Medulla oblongata (tissue), 1 donor: ENCODE data around the gene PITX1.
A peak's percentile ranks its signal among the peaks of the same experiment; 100 is the strongest.
"Not testable (repeated sequence)": the region's sequence is repeated elsewhere in the genome, so short reads cannot be mapped to it uniquely, and the experiment has no call there.

ENCODE experiments used
- DNase-seq: peaks from one replicate; pipeline ENCODE4 v3.0.0-alpha.2; 2015; ENCODE audit errors: extremely low spot score

PITX1 gene

DNA sequence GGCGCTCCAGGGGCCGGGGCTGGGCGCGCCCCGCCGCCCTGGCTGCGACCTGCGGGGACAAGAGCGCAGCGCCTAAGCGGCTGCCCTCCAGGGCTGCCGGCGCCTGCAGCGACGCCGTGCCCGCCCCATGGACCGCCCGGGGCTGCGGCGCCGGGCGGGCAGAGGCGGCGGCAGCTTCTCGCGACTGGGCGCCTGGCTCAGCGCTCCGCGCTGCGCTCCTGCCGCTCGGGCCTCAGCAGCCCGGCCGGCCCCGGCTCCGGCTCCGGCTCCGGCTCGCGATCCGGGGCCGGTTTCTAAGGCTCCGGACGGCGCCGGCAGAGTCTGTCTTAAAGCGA, at the start of gene PITX1:
PITX1 (minus strand) TSS at position 328 of the 335 bp plus-strand sequence. CDS start 347 bp downstream, outside the sequence.
- DNase-seq = no peak

DNA sequence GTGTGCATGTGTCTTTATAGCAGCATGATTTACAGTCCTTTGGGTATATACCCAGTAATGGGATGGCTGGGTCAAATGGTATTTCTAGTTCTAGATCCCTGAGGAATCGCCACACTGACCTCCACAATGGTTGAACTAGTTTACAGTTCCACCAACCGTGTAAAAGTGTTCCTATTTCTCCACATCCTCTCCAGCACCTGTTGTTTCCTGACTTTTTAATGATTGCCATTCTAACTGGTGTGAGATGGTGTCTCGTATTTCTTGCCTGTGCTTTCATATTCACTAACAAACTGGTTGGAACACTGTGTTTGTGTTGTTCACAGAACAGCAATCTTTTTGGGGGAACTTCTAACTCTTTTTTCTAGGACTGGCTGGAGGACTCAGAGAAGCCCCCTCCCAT, 49.3 kb upstream of the PITX1 start:
- not testable (repeated sequence) for DNase-seq

DNA sequence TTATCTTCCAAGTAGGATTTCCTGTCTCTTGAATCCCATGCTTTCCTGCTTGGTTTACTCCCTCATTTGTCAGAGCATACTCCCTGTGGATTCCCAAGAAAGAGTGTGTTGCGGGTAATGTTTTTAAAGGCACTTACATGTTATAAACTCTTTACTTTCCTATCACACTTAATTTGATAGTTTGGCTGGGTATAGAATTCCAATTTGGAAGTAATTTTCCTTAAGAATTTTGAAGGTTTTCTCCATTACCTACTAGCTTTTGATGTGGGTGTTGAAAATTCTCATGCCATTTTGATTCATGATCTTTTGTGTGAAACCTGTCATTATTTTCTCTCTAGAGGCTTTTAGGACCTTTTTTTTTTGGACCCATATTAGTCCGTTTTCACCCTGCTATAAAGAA, 47.2 kb upstream of the PITX1 start:
- no peak for DNase-seq

DNA sequence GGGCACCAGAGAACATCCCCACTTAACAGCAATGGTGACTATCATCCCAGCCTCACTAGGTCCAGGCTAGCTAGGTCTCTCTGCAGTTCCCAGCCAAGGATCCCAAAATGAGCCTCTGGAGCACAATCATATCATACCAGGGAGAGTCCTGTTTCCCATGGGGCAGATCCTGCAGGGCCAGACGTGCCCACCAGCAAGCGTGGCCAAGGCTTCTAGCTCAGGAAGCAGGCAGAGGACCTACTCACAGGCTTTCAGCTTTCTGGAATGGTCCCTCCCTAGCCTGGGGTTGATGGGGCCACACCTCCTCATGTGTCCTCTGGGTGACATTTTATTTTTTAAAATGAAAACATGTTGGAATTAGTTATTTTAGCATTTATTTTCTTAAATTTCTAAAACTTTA, 45.7 kb upstream of the PITX1 start:
- no peak for DNase-seq

DNA sequence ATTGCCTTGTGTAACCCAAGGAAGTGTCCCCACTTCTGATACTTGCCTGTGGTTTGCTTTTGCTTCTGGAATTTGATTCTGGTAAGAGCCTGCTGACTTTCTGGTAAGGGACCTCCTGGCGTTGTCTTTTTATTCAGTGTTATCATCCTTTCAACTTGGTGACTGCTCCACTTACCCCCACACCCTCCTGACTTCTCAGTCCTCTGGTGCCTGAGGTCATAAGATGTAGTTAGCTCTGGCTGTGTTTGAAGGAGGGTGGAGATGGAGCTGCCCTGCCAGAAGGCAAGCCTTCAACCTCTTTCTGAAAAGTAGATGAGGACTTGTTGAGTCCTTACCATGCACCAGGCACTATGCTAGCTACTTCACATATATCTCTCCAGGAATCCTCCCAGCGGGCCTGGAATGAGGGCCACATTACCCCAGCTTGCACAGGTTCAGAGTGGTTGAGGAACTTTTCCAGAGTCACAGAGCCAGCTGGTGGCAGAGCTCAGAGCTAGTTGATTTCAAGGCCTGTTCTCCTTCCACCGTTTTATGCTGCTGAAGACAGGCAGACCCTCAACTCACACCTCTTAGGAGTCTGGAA, 45.2 kb upstream of the PITX1 start:
- no peak for DNase-seq

DNA sequence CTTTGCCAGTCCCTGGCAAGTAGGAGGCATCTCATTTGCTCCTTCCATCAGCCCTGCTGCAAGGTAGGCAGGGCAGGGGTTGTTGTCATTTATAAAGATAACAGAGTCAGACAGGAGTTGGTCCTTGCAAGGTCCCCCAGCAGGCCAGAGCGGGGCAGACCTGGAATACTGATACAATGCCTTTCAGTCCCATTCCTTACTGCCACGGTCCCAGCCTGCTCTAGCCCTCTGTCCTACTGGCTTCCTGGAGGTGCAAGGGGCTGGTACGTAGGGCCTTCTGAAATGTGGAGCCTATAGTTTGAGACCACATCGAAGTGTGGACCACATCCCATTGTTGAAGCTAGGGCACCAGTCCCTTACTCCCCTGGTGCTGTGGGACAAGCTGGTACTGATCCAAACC, 42.8 kb upstream of the PITX1 start:
- no peak for DNase-seq

DNA sequence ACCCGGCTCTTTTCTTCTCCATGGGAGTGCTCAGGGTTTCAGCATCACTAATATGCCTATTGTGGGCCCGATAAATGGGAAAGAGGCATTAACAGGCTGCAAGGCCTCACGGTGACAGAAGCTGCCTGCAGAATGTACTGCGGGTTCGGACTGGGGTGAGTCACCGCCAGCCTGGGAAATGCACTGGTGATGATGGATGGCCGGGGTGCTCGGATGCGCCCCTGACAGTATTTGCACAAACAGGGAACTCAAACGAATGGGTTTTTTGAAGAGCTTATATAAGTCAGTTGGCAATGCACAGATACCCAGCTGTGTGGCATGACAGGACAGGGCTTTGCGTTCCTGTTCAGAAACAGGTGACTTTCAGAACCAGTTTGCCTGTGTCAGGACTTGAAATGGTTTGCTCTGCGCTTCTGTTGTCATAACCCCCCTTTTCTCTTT, 42.0 kb upstream of the PITX1 start:
- no peak for DNase-seq

DNA sequence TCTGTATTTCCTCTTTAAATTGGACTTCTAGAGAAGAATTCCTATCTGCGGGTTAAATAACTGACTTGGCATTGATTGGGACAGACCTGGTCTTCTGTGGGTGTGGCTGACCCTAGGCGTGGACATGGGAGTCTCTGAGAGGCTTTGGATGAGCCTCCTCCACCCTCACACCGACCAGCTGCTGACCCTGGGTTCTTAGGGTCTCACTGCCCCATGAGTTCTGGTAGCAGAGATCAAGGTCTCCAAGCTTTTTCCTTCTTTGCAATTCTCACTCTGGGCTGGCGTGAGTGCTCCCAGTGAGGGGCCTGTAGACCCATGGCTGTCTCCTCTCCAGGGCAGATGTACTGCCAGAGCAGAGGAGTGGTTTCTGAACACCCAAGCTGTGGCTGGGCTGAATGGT, 41.6 kb upstream of the PITX1 start:
- DNase-seq = no peak

DNA sequence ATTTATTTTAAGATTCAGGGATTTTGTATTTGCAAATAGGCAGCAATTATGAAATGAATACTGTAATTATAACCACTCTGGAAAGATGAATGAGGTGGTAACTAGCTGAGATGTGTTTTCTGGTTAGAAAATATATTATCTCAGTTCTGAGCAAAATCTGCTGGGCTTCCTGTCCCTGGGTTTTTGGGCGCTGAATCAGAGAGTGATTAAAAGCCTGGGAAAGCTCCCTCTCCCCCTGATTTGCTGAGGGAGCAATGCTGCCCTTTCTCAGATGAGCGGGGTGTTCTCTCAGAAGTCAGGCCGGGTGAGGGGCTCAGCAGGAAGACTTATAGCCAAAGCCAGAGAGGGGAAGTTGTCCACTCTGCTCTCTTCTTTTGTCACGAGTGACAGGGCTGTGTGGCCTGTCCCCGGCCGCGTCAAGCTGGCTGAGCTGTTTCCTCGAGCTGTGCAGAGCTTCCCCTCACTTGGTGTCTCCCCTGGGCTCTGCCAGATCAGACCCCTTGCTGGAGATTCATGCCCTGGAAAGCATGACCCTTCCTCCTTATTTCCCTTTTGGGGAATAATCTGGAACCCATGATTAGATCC, 39.8 kb upstream of the PITX1 start:
- DNase-seq = peak; percentile 4

DNA sequence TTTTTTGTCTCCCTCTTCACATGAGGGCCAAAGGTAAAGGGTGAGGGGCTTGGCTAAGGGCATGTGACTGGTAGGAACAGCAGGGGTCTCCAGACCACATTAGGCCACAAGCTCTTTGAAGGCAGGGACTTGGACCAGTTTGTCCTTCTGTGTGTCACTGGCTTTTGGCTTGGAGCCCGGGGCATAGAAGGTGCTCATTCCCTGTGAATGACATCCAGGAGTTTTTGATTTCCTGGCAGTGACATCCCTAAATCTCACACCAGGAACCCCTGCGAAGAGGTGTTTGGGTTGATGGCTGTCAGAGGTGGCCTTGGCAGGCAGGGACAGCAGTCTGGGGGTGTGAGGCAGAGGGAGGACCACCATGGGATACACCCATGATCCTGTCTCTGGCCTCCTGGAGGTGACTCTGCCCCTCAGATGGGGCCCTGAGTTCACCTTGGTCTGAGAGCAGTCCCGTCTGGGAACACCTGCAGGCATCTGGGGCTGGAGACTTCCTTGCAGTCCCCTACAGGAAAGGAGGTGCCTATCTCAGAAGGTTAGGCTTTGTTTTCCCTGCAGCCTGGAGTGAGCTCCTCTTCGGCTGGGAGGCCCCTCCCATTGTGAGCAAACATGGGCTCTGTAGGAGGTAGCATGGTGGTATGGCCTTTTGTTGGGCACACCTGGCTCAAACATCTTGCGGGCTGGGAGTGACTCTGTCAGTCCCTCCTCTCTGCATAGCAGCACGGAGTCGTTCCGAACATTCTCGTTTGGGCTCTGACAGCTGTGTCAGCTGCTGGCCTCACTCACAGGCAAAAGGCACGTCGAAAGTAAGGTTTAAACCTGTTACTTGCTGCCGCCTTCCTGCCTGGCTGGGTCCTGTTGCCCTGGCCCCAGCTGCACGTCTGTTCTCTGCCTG, 38.6 kb upstream of the PITX1 start:
- DNase-seq = no peak

DNA sequence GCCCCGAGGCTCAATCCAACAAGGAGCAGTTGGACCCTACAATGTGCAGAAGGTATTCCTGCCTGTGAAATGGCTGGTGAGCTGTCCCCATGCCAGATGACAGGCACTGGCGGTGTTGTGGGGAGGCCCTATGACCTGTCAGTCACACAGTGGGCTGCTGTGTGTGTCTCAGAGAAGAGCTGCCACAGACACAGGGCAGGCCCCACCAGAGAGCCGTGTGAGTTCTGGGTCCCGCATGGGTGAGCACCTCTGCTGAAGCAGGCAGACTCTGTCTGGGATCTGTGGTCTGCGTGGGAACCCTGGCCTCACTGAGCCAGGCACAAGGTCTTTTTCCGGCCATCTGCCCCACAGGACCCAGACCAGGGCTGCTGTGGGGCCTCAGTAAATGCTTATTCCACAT, 37.3 kb upstream of the PITX1 start:
- DNase-seq = no peak

DNA sequence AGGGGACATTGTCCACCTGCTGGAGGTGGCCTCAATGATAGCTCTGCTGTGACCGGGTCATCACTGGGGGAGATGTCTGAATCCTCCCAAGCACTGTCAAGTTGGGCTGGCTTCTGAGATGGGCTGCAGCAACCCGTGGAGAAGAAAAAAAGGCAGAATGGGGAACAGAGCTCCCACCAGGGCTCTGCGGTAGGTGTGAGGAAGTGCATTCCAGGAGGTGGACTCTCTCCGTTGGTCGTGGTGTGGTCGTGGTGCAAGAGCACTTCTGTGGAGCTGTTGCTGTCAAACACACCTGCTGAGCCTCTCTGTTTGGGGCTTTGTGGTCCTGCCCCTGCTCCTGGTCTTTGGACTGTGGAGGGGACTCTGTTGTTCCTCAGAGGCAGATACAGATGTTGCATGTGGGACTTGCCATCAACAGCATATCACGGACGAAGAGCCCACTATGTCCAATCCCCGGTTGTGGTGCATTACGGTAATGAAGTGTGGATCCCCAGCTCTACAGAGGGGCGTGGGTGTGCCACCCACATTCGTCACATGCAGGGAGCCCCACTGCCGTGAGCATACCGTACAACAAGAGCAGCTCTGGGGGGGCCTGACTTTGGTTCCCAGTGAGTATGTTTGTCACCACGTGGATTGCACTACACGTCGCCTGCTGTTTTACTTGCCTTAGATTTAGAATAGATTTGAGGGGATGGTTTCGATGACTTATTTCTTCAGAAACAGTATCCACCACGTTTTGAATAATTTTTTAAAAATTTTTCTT, 36.0 kb upstream of the PITX1 start:
- DNase-seq = no peak

DNA sequence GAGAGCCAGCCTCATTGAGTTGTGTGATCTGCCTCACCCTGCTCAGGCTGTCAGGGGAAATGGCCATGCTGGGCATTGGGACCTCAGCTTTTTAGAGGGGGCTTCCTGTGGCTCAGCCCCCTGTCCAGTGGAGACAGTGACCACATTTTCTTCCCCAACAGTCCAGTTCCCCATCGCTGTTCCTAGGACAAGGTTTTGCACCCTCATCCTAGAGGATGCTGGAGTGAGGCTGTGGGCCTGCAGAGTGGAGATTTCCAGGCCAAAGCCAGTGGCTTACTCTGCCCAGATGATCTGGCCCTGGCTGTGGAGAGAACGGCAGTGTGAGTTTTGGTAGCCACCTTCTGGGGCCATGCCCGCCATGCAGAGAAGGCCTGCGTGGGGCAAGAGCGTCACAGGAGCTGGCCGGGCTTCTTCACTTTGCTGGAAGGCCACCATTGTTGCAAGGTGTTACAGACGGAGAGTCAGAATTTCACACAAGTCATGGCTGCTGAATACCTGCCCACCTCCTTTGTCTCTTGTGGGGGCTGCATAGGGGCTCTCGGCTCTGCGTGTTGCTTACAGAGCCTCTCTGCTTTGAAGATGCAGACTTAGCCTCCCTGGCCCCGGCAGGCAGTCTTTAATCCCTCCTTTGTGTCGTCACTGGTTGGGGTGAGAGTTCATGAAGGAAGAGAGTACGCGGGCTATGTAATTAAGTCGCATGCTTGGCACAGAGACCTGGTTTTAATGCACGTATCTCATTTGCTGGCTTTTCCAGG, 35.2 kb upstream of the PITX1 start:
- DNase-seq = no peak

DNA sequence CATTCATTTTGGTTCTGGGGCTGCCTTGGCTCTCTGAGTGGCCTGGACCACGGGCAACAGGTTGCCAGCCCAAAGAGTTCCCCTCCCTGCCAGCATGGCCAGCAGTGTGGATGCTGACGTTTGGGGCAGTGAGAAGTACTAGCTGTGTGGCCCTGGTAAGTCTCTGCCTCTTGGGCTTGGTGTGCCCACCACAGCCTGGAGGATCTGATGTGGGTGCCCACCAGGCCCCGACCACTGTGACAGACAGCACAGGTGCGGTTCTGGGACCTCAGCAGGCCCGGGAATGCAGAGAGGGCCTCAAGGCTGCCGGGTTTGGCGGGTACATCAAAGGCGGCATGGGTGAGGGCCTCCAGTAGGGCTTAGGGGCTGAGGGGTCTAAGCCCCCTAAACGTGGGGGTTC, 33.6 kb upstream of the PITX1 start:
- no peak for DNase-seq

DNA sequence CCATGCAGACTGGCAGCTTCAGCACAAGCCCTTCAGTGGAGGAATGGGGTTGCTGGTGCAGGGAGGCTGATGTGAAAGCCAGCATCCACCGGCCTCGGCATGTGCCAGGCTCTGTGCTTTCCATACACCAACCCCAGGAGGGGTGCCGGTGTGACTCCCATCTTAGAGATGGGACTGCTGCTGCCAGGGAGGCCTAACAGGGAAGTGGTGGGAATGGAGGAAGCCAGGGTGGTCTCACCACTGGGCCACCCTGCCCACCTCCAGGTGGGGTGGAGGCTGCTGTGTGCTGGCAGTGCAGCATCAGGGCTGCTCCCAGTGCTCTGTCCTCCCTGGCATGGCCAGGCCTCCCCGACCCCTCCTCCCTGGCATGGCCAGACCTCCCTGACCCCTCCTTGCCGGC, 32.8 kb upstream of the PITX1 start:
- DNase-seq = no peak

DNA sequence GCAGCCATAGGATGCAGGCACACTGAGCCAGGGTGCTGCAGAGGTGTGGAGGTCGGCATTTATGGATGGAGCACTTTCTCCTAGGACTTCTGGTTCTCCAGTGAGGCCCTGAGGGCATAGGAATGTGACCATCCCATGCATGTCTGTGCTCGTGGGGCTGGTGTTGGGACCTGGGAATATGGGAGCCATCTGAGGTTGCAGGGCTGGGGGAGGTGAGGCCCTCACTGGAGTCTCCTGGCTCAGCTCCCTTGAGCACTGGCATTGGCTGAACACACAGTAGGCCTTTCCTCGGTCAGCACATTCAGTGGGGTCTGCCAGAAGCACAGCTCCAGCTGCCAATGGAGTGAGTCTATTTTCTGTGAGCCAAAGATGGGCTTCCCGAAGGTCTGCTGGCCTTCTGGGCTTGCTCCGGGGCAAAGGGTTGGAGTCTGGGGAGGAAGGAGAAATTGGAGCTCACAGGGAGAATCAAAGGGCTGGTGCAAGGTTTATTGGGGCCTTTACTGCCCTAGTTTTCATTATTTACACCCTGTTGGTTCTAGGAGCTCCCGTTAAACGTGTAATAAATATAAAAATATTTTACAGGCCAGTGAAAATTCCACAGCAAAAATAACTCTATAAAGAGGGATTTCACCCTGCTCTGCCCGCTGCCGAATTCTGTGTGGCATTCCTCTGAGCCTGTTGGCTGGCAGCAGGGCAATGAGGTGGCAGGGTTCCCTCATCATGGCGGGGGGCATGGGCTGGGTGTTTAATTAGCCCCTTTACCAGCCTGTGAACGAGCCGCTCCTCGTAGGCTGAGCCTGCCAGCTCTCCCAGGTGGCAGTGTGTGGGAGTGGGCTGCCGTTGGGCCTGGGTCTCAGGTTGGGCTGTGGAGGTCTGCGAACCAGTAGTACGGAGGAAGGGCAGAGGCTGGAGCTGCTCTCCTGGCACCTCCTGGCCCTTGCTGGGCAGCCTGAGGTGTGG, 31.6 kb upstream of the PITX1 start:
- DNase-seq = peak; percentile 2

DNA sequence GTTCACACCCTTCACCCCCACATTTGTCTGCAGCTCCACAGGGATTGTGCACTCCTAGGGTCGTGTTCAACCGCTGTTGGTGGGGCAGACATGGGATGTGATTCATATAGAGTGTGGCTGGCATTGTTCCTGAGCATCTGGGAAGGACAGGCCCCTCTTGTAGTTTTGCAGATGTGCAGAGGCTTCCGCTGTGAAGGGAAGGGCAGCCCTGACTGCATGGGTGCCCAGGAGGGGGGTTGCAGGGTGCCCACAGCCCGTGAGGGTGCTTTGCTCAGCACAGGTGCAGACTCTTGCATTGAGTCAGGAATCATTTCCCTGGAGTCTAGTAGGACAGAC, 30.2 kb upstream of the PITX1 start:
- no peak for DNase-seq

DNA sequence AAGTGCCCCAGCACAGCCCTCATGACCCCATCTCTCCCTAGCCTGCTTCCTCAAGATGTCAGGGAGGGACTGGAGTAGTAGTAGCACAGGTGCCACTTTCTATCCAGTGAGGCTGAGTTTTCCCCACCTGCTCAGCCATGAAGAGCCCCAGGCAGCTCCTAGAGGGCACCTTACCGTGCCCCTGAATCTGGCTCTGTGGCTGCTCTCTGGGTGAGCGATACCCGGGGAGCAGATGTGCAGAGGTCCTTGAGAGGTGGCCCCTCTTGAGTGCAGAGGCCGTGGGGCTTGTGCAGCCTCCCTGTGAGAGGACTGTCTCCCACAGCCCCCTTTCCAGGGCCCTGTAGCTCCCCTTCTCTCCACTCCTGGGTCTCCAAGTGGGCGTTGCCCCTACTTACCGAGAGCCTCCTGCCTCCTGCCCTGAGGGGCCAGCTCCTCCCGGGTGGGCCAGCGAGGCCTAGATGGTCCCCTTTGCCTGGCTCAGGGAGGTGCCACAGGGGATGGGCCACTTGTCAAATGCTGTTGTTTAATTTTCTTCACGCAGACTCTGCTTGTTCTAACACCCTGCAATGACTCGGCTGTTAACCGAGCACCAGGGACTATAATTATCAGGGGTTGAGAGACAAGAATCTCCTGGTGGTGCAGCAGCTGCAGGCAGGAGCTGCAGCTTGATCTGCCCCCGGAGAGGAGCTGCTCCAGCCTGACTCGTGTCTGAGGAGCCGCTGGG, 29.6 kb upstream of the PITX1 start:
- no peak for DNase-seq

DNA sequence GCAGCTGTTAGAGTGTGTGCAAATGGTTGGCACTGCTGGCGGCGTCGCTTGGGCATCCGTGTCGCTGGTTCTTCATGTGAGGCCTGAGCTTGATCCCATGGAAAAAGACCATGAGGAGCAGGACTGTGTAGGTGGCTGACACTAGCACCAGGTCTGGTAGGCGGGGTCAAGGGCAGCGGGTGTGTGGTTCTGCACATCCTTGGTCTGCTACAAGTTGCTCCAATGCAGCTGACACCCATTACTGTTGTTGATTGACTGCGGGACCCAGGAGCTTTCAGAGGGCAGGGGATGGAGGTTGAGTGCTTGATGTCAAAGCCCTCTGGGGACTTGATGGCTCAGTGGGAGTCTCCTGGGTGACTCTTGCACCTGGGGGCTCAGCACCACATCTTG, 29.0 kb upstream of the PITX1 start:
- DNase-seq = no peak
